Fibroblast of peridontal ligament (primary cell): ENCODE data around the gene SIVA1.

Experiments
- DNase-seq: peaks from one replicate; pipeline ENCODE4 v3.0.0-alpha.2; 2010; ENCODE audit errors: extremely low read depth

Gene SIVA1

GRCh38 chr14:104784846-104785707 is 32.1 kb downstream of the SIVA1 start:
- no peak for DNase-seq

GRCh38 chr14:104785708-104786080 is 32.7 kb downstream of the SIVA1 start:
- no peak for DNase-seq

GRCh38 chr14:104786091-104786586 is 33.2 kb downstream of the SIVA1 start:
- DNase-seq: no peak

- no peak for DNase-seq
These were observed 34.1 kb downstream of the SIVA1 start for GRCh38 chr14:104786726-104787675.

GRCh38 chr14:104787736-104788135 is 34.8 kb downstream of the SIVA1 start:
- no peak for DNase-seq

- DNase-seq: no peak
These were observed 35.3 kb downstream of the SIVA1 start for GRCh38 chr14:104788161-104788818.

GRCh38 chr14:104788873-104789663 is 36.1 kb downstream of the SIVA1 start:
- DNase-seq: no peak

DNA sequence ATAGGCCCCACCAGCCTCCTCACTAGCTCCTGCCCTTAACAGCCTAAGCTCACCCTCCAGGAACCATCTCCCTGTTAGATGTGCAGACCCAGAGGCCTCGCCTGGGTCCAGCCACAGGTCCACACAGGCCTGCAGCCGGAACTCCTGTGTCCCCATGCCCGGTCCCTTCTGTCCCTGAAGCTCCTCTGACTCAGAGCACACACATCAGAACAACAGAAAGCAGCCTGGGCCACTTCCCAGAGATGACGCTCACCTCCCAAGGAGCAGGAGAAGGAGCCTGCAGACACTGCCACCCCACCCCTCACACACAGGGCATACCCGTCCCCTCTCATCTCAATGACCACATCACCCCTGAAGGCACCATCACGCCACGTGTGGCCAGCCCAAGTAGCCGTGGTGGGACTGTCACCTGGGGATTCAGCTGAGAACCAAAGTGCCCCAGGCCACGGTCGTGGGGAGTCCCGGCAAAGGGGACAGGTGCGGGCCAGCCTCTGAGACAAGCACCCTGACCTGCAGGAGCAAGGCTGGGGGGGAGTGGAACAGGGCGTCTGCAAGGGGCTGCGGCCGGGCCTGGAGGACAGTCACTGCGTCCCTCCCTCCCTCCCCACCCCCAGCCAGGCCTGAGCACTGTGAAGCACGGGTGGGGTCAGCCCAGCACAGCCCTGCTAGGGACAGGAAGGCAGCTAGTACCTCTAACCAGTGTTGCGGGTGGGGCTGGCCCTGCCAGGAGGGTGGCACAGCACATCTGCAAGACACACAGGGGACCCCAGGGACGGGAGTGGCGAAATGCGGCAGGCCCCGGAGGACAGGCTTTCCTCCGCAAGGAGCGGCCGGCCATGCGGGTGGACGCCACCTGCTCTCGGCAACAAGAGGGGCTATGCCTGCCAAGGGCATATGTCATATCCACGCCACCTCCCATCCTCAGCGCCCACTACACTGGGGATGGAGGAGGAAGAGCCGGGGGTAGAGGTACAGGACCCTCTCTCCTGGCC is 37.1 kb downstream of the SIVA1 start:
- DNase-seq: no peak

DNA sequence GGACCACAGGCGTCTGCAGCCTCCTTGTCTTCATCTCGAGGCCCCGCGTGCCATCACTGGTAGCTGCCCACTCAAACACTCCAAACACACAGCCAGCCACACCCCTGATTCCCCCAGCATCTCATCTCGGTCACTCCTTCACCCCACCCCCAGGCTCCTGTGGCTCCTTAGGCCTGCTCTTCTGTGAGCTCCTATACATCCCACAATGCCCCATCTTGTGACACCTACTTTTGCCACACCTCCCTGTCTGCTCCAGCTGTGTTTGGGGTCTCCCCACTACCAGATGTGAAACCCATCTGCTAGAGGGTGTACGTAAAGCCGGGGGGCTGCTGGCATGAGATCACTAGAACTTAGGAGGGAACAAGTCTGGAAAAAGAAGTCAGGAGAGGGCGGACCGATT is 38.5 kb downstream of the SIVA1 start:
- DNase-seq: no peak

DNA sequence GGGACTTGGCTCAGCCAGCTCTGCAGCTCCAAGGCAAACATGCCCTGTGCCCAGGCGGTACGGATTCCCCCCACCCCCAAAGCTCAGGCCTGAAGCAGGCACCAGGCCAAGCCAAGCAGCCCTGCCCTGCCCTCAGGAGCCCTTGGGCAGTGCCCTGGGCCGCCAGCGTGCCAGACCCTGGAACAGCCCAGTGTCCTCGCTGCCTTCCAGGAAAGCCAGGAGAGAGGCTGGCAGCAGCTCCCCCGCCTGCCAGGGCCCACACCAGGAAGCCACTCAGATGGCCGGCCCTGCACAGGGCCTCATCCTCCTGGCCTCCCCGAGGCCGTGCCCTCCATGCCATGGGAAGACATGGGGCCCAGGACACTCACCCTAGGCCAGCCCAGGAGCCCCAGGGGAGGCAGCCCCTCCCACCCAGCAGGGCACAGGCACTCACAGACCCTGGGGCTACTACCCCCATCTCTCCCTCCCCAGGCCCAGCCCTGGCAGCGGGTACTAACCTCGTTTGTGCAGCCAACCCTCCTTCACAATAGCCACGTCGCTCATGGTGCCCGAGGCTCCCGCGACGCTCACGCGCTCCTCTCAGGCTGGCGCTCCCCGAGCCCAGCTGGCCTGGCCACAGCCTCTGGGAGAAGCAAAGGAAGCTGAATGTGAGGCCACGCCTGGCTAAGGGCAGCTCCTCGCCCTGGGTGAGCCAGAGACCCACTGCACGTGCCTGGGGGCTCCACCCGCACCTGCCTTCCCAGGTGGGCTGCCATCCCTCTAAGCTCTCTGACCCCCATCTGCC is 39.3 kb downstream of the SIVA1 start:
- DNase-seq: no peak

DNA sequence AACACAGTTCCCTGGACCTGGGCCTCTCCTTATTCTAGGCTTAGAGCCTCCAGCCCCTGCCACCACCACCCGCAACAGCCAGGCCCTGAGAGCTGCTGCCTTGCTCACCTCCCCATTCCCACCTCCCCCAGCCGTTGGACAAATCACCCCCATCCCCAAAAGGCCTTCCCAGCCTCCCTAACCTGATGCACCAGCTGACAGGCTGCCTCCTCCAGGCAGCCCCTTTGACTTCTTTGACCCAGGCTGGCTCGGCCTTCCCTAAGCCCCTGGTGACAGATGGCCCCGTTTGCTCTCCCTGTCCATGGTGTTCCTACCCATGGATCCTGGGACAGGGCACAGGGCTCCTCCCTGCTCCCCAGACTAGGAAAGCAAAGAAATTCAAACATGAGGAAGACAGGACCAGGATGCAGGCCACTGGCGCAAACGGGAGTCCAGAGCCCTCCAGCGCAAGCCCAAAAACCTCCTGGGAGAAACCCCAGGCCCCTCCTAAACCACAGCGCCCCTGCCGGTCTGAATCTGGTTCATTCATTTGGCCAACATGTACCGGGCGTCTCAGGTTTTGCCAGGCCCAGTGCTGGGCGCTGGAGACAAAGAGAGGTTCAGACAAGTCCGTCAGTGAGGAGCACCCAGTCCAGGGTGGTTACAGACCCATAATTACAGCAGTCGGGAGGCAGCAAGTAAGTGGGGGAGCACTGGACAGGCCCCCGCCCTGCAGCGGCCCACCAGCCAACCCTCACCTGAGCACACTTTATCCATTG is 40.2 kb downstream of the SIVA1 start:
- DNase-seq: no peak

- DNase-seq: no peak
These were observed 40.7 kb downstream of the SIVA1 start for GRCh38 chr14:104793703-104793959.

DNA sequence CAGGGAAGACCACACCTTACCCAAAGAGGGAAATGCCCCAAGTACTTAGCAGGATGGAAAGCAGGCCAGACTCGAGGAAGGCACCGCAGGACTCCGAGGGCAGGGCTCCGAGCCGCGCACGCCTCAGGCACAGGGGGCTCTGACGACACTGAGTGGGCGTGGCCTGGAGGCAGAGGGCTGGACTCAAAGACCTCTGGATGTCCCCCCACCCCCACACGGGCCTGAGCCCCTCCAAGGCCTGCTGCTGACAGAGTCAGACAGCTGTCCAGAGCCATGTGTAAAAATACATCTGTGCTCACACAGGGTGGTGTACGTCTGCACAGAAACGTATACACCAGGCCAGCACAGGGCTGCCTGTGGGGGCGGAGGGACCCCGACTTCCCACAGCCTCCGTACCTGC is 41.2 kb downstream of the SIVA1 start:
- peak; percentile 55 for DNase-seq

- DNase-seq: peak; percentile 16
These were observed 41.7 kb downstream of the SIVA1 start for GRCh38 chr14:104794631-104794992.

GRCh38 chr14:104794993-104795780 is 42.2 kb downstream of the SIVA1 start, which contains the start of gene AKT1:
AKT1 (minus strand) TSS chr14:104795748; CDS start chr14:104792643, 3,105 bp downstream.
- peak; percentile 3 for DNase-seq

DNA sequence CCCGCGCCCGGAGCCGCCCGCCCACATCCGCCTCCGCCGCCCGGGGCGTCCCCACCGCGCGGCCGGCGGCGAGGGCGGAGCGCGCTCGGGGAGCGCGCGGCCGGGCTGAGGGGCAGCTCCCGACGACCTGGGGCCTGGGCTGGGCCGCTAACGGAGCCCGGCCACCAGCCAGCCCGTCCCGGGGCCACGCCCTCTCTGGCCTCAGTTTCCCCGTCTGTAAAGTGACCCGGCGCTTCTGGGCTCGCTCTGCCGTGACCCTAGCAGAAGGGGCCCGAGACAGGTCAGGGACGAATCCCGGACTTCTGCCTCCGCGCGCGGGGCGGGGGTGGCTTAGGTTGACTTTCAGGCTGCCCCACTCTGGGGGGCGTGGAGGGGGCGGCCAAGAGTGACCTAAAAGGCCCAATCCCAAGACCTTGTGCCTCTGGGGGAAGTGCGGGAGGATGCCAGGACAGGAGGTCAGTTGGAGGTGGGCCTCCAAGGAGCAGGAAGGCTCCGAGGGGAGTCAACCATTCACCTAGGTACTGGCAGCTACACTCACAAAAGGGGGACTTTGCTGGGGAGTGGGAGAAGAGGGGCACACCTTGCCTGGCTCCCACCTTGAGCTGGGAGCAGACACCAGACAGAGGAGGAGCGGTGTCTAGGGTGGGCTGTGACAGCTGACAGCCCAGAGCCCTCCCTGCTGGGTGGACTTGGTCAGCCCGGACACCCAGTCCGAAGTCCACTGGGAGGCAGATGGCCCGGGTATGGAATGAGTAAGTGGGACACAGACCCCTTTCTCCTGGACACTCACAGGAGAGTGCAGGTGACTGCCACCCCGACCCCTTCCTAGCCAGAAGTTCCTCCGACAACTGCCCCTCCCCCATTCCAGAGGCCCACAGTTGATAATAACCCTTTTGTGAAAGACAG is 43.1 kb downstream of the SIVA1 start:
- peak; percentile 5 for DNase-seq

DNA sequence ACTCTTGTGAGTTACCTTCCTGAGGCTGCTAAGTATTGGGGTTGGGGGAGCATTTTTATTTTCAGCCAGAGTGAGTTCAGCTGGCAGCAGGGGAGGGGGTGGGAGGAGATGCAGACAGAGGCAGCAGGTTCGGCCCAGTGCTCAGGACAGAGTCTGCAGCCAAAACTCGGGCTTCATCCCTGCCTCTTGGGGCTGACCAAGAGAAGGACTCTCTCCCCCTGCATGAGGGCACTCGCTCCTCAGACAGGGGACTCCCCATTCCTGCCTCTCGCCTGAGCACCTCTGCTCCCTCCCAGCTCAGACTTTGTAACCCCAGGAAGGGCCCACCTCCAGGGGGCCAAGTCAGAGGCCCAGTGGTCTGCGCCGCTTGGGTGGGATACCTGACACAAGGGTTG is 43.7 kb downstream of the SIVA1 start:
- DNase-seq: no peak
